ENCODE measurements around the gene MADCAM1.

MADCAM1 gene

DNA sequence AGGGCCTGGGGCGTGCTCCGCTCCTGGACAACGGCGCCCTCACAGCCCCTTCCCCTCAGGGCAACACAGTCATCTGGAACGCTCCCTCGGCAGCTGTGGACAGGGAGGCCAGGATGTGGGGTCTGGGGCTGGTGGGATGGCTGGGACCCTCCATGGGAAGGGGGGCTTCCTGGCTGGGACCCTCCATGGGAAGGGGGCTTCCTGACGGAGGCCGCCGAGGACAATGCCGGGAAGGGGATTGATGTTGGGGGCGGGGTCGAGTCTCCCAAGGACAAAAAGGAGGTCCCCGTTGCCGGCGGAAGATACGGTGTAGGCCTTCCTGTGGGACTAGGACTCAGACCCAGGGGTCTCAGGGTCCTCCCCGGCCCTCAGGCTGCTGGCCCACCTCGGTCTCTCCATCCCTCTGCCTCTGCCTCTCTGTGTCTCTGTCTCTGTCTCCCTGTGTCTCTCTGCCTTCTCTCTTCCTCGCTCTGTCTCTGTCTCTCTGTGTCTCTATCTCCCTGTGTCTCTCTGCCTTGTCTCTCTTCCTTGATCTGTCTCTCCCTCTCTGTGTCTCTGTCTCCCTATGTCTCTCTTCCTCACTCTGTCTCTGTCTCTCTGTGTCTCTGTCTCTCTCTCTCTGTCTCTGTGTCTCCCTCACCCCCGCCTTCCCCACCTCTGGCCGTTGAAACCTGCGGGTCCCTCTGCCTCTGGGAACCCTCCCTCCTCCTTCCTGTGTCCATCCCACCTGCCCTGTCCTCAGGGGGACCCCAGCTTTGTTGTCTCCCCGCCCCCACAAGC lies 2.7 kb upstream of the MADCAM1 start:
- no peak overlapping the region for H3K27ac ChIP-seq (ENCODE audit: low read length)
- no peak for DNase-seq
- TF ChIP-seq, protein P1, sequence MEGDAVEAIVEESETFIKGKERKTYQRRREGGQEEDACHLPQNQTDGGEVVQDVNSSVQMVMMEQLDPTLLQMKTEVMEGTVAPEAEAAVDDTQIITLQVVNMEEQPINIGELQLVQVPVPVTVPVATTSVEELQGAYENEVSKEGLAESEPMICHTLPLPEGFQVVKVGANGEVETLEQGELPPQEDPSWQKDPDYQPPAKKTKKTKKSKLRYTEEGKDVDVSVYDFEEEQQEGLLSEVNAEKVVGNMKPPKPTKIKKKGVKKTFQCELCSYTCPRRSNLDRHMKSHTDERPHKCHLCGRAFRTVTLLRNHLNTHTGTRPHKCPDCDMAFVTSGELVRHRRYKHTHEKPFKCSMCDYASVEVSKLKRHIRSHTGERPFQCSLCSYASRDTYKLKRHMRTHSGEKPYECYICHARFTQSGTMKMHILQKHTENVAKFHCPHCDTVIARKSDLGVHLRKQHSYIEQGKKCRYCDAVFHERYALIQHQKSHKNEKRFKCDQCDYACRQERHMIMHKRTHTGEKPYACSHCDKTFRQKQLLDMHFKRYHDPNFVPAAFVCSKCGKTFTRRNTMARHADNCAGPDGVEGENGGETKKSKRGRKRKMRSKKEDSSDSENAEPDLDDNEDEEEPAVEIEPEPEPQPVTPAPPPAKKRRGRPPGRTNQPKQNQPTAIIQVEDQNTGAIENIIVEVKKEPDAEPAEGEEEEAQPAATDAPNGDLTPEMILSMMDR (IDR thresholded peaks at IDR 0.05; ENCODE audit: low read length): no peak
- no peak for TF ChIP-seq EZH2 (optimal IDR thresholded peaks at IDR 0.05; ENCODE audit: low read depth, low read length)
- no peak for TF ChIP-seq EZH2phosphoT487 (IDR thresholded peaks at IDR 0.05; ENCODE audit: low read length)
- no peak overlapping the region for H3K9ac ChIP-seq (ENCODE audit: low read length)
- H3K4me3 ChIP-seq (ENCODE audit: low read length): no peak overlapping the region
- peaks cover 4% of the 10 kb centered on the region; the same call in 1 of the 2 replicates for H3F3A ChIP-seq (ENCODE audit: insufficient read depth, low read length)
- H3K36me3 ChIP-seq (replicated peaks; ENCODE audit: insufficient read depth, low read length): no peaks in the 10 kb centered on the region
- no peak overlapping the region for H3K4me2 ChIP-seq (ENCODE audit: low read depth, low read length)
- H3K79me2 ChIP-seq (ENCODE audit: low read length): no peaks in the 10 kb centered on the region
- H3K4me1 ChIP-seq (ENCODE audit: low read length): peaks cover 4% of the 10 kb centered on the region; the same call in 1 of the 2 replicates
- peaks cover 8% of the 10 kb centered on the region; the same call in 1 of the 2 replicates for H3K27me3 ChIP-seq (replicated peaks; ENCODE audit: insufficient read depth, low read length)
- no peaks in the 10 kb centered on the region for H3K9me3 ChIP-seq (replicated peaks; ENCODE audit: insufficient read depth, low read length)
- H3K9me2 ChIP-seq (replicated peaks; ENCODE audit: insufficient read depth, low read length): no peaks in the 10 kb centered on the region
- no peak overlapping the region for H2AFZ ChIP-seq (ENCODE audit: low read length)
- H4K20me1 ChIP-seq (ENCODE audit: insufficient read depth, low read length): no peaks in the 10 kb centered on the region

DNA sequence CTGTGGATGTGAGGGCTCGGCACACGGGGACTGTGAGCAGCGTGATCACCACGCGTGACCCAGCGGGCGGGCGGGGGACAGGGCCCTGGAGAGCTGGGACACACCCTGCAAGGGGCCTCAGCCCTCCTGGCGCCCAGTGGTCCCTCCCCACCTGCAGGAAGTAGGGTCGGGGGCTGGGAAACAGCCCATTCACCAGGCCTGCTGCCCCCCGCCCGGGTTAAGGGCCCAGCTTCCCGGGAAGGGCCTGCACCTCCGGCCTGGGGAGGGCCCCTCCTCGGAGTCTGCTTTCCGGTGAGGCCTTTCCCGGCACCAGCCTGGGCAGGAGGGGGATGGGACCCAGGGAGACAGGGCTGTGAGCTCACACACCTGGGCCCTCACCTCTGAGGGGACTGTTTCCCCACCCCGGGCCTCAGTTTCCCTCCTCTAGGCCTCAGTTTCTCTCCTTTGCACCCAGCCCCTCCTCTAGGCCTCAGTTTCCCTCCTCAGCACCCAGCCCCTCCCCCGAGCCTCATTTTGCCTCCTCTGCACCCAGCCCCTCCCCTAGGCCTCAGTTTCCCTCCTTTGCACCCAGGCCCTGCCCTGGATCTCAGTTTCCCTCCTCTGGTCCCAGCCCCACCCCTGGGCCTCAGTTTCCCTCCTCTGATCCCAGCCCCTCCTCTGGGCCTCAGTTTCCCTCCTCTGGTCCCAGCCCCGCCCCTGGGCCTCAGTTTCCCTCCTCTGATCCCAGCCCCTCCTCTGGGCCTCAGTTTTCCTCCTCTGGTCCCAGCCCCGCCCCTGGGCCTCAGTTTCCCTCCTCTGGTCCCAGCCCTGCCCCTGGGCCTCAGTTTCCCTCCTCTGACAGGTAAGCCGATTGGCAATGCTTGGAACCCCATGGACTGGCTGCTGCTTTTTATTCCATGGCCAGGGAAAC lies 1.9 kb upstream of the MADCAM1 start:
- no peak overlapping the region for H2AFZ ChIP-seq (ENCODE audit: low read length)
- no peaks in the 10 kb centered on the region for H3K79me2 ChIP-seq (ENCODE audit: low read length)
- H4K20me1 ChIP-seq (ENCODE audit: insufficient read depth, low read length): no peaks in the 10 kb centered on the region
- H3K27ac ChIP-seq (ENCODE audit: low read length): no peak overlapping the region
- no peak overlapping the region for H3K9ac ChIP-seq (ENCODE audit: low read length)
- no peaks in the 10 kb centered on the region for H3K9me2 ChIP-seq (replicated peaks; ENCODE audit: insufficient read depth, low read length)
- H3K27me3 ChIP-seq (replicated peaks; ENCODE audit: insufficient read depth, low read length): peaks cover 11% of the 10 kb centered on the region; the same call in 1 of the 2 replicates
- no peaks in the 10 kb centered on the region for H3K36me3 ChIP-seq (replicated peaks; ENCODE audit: insufficient read depth, low read length)
- H3F3A ChIP-seq (ENCODE audit: insufficient read depth, low read length): peaks cover 4% of the 10 kb centered on the region; the same call in 1 of the 2 replicates
- no peak for TF ChIP-seq EZH2 (optimal IDR thresholded peaks at IDR 0.05; ENCODE audit: low read depth, low read length)
- H3K4me2 ChIP-seq (ENCODE audit: low read depth, low read length): no peak overlapping the region
- no peaks in the 10 kb centered on the region for H3K9me3 ChIP-seq (replicated peaks; ENCODE audit: insufficient read depth, low read length)
- DNase-seq: no peak
- no peak overlapping the region for H3K4me3 ChIP-seq (ENCODE audit: low read length)
- peaks cover 3% of the 10 kb centered on the region; the same call in 1 of the 2 replicates for H3K4me1 ChIP-seq (ENCODE audit: low read length)

DNA sequence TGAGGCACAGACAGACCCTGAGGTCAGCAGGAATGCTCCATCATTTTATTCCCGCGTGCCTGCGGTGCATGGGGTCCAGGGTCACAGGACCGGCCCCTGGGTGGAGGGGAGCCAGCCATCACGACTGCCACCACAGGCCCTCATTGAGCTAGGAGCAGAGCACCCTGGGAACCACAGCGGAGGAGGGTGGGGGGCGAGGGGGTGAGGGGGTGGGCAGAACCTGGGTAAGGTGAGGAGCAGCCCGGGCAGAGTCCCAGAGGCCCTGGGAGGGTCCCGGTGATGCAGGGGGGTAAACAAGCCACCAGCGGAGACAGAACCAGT lies 1.2 kb upstream of the MADCAM1 start:
- Histone ChIP-seq H4K20me1 (ENCODE audit: insufficient read depth, low read length) (no peaks in the 10 kb centered on the region), H3F3A (ENCODE audit: insufficient read depth, low read length) (peaks cover 4% of the 10 kb centered on the region; the same call in 1 of the 2 replicates), H3K27ac (ENCODE audit: low read length) (no peak overlapping the region), H3K9me2 (replicated peaks; ENCODE audit: insufficient read depth, low read length) (no peaks in the 10 kb centered on the region), H3K27me3 (replicated peaks; ENCODE audit: insufficient read depth, low read length) (peaks cover 13% of the 10 kb centered on the region; the same call in 1 of the 2 replicates), H3K4me3 (ENCODE audit: low read length) (no peak overlapping the region), H3K9me3 (replicated peaks; ENCODE audit: insufficient read depth, low read length) (no peaks in the 10 kb centered on the region), H3K4me1 (ENCODE audit: low read length) (no peaks in the 10 kb centered on the region), H3K79me2 (ENCODE audit: low read length) (no peaks in the 10 kb centered on the region), H2AFZ (ENCODE audit: low read length) (no peak overlapping the region), H3K9ac (ENCODE audit: low read length) (no peak overlapping the region), H3K4me2 (ENCODE audit: low read depth, low read length) (no peak overlapping the region), H3K36me3 (replicated peaks; ENCODE audit: insufficient read depth, low read length) (no peaks in the 10 kb centered on the region)
- no peak for TF ChIP-seq EZH2 (optimal IDR thresholded peaks at IDR 0.05; ENCODE audit: low read depth, low read length)
- TF ChIP-seq, protein P1 (IDR thresholded peaks at IDR 0.05; ENCODE audit: low read length): no peak
- TF ChIP-seq EZH2phosphoT487 (IDR thresholded peaks at IDR 0.05; ENCODE audit: low read length): no peak
- DNase-seq: no peak
